T-cell (primary cell): Measurements from ENCODE around the gene TATDN3. TPM values are rescaled to one million over a fixed set of nuclear protein-coding genes. Genes with fewer than 3 reads are reported as not detected.
"Not testable (repeated sequence)": the region's sequence is repeated elsewhere in the genome, so short reads cannot be mapped to it uniquely, and the experiment has no call there.

Experiments
- ATAC-seq, 4 experiments: fragments of 200-7000 bp in 3 of 4; fragments of 150-1000 bp in 1 of 4; cut with Tn5 transposase; replicated peaks in 1 of 4; 1 replicate in 3 of 4; 2 replicates in 1 of 4; pipeline ENCODE4 v1.10.0; 2021; ENCODE audit warnings: moderate library complexity in 3 of 4, mild to moderate bottlenecking in 2 of 4, moderate number of reproducible peaks in 1 of 4
- CTCF ChIA-PET, 2 donors: fragments of 300-600 bp; sonication (Branson Sonifier 250); formaldehyde crosslinking; loops; one replicate each; lab custom pipeline; 2022; ENCODE audit warnings: antibody characterized with exemption in 2 of 2; lab: Charles Lee
- POLR2A ChIA-PET, 2 donors: fragments of 300-600 bp; sonication (Branson Sonifier 250); formaldehyde crosslinking; loops; one replicate each; lab custom pipeline; 2022; ENCODE audit warnings: antibody characterized with exemption in 2 of 2; lab: Charles Lee
- DNase-seq, 35 experiments: peaks; one replicate each; pipeline versions ENCODE4 v3.0.0 to v3.0.0-alpha.2; 2013 to 2023
- H3K27ac ChIP-seq: one replicate; pipeline ENCODE4 v1.5.1; 2013; ENCODE audit warnings: low read length
- H3K27me3 ChIP-seq, 2 experiments: replicated peaks in 1 of 2; 1 replicate in 1 of 2; 2 replicates in 1 of 2; pipeline versions ENCODE4 v1.6.1 to v1.7.0; 2013; ENCODE audit warnings: low read length in 1 of 2, mixed read lengths in 1 of 2; ENCODE audit not compliant: control insufficient read depth in 2 of 2, insufficient read depth in 2 of 2; ENCODE audit errors: extremely low read depth in 1 of 2
- H3K36me3 ChIP-seq, 2 donors: 1 replicate in 1 of 2; 2 replicates in 1 of 2; pipeline versions ENCODE4 v1.6.1 to v1.7.0; 2013; ENCODE audit warnings: low read length in 1 of 2; ENCODE audit not compliant: control insufficient read depth in 2 of 2, insufficient read depth in 1 of 2; ENCODE audit errors: extremely low read depth in 1 of 2
- H3K4me1 ChIP-seq, 2 experiments: 1 replicate in 1 of 2; 2 replicates in 1 of 2; pipeline versions ENCODE4 v1.6.1 to v1.7.0; 2013; ENCODE audit warnings: low read length in 2 of 2, mixed read lengths in 1 of 2; ENCODE audit not compliant: insufficient read depth in 2 of 2, control insufficient read depth in 1 of 2; ENCODE audit errors: extremely low read depth in 1 of 2
- H3K4me3 ChIP-seq, 2 donors: 1 replicate in 1 of 2; 2 replicates in 1 of 2; pipeline versions ENCODE4 v1.5.1 to v1.7.0; 2013; ENCODE audit warnings: mild to moderate bottlenecking in 2 of 2, low read length in 1 of 2, moderate library complexity in 1 of 2; ENCODE audit not compliant: control insufficient read depth in 1 of 2; ENCODE audit errors: extremely low read depth in 1 of 2
- H3K9me3 ChIP-seq: 2 replicates; pipeline ENCODE4 v1.7.0; 2013
- H3K27ac Mint-ChIP-seq, 2 donors: one replicate each; pipeline ENCODE4 v1.8.0; 2020 to 2021; ENCODE audit warnings: mild to moderate bottlenecking in 2 of 2, mixed read lengths in 2 of 2
- H3K27me3 Mint-ChIP-seq, 2 donors: one replicate each; pipeline ENCODE4 v1.8.0; 2021 to 2022; ENCODE audit warnings: mixed read lengths in 2 of 2
- H3K36me3 Mint-ChIP-seq: one replicate; pipeline ENCODE4 v1.8.0; 2021; ENCODE audit warnings: mixed read lengths
- H3K4me1 Mint-ChIP-seq, 3 donors: one replicate each; pipeline ENCODE4 v1.8.0; 2020 to 2022; ENCODE audit warnings: mixed read lengths in 3 of 3, mild to moderate bottlenecking in 1 of 3
- H3K4me3 Mint-ChIP-seq, 3 donors: one replicate each; pipeline ENCODE4 v1.8.0; 2020 to 2022; ENCODE audit warnings: mild to moderate bottlenecking in 3 of 3, mixed read lengths in 3 of 3, moderate library complexity in 3 of 3
- H3K9me3 Mint-ChIP-seq, 3 donors: one replicate each; pipeline ENCODE4 v1.8.0; 2020 to 2022; ENCODE audit warnings: mixed read lengths in 3 of 3
- WGBS: methylation state at CpG from one replicate; pipeline ENCODE4 v1.1.5; 2013; ENCODE audit warnings: missing lambda C conversion rate; ENCODE audit not compliant: insufficient coverage; 5-methylcytosine and 5-hydroxymethylcytosine counted together
- total RNA-seq, 35 experiments: library from RNA in 6 of 35; stranded (reverse) in 6 of 35; fragments of 120-200 nt in 1 of 35; gene quantifications; one replicate each; pipeline versions ENCODE4 v1.2.1 to v1.2.4 and lab custom pipeline; 2013 to 2026

Gene TATDN3
- total RNA-seq, 5 donors from 2014 or later (not counting 1 experiment from before 2014, with no cell fraction given): 9.5 to 14.7 (median 12.9) TPM

DNA sequence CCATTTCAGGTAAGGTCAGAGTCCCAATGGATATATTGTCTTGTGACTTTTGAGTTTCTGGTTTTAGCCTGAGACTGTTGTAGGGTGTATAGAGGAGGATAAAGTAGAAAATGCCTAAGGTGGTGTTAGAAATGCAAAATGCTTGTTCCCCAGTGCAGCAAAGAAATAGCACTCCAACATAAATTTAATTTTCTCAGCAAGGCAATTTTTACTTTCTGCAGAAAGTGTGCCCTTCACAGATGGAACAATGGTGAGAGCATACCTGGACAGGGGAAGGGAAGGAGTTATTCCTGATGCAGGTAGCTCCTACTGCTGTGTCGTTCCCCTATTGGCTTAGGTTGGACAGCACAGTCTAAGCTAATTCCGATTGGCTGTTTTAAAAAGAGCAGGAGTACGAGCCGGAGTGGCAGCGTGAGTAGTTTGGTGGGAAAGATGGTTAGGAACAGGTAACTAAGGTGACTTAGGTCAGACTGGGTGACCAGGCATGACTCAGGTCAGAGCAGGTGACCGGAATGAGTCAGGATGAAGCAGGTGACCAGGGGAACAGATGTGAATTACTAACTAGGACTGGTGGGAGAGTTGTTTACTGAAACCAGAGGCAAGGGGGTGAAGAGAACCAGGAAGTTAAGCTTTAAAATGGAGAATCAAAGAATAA, 34.2 kb downstream of the TATDN3 start:
- no peak for DNase-seq
- 93% methylated on average over 6 of the region's 6 CpGs for WGBS
- ChIA-PET CTCF (no interaction called here), POLR2A (no interaction called here)
- no peaks in the 10 kb centered on the region for H3K9me3 ChIP-seq
- Mint-ChIP-seq H3K27me3 (peaks cover 3 to 6% of the 10 kb centered on the region in 2 donors), H3K27ac (no peak overlapping the region), H3K9me3 (peaks cover 14 to 18% (median 18%) of the 10 kb centered on the region in 3 donors), H3K4me3 (no peak overlapping the region), H3K4me1 (no peaks in the 10 kb centered on the region), H3K36me3 (peaks cover 6% of the 10 kb centered on the region)
- no peak overlapping the region for H3K4me3 ChIP-seq
- no peaks in the 10 kb centered on the region for H3K4me1 ChIP-seq
- peaks cover 0 to 12% of the 10 kb centered on the region in 2 experiments for H3K27me3 ChIP-seq
- H3K27ac ChIP-seq: no peak overlapping the region
- H3K36me3 ChIP-seq: no peaks in the 10 kb centered on the region
- ATAC-seq: no peak

DNA sequence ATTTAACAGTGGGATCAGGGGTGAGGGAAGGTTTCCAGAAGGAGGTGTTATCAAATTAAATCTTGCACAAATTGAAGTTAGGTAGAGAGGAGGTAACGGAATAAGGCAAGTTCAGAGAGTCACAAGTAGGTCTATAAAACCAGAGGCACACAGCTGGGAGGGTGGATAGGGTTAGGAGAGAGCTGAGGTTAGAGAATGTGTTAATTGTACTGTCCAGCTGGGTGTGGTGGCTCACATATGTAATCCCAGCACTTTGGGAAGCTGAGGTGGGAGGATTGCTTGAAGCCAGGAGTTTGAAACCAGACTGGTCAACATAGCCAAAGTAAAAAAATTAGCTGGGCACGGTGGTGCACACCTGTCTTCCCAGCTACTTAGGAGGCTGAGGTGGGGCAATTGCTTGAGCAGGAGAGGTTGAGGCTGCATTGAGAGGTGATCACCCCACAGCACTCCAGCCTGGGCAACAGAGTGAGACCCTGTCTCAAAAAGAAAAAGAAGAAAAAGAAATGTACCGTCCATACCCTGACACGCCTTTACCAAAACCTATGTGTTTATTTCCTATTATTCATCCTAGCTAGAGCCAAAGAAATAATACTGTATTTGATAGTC, 35.6 kb downstream of the TATDN3 start:
- H3K27me3 ChIP-seq: peaks cover 0 to 12% of the 10 kb centered on the region in 2 experiments
- H3K4me1 ChIP-seq: no peaks in the 10 kb centered on the region
- 95% methylated on average over 2 of the region's 4 CpGs for WGBS
- no peak for ATAC-seq
- no peaks in the 10 kb centered on the region for H3K36me3 ChIP-seq
- ChIA-PET CTCF (no interaction called here), POLR2A (no interaction called here)
- H3K27me3 Mint-ChIP-seq: peaks cover 3 to 6% of the 10 kb centered on the region in 2 donors
- no peak for DNase-seq
- H3K4me1 Mint-ChIP-seq: peaks cover 0 to 3% (median 0%) of the 10 kb centered on the region in 3 donors
- H3K27ac Mint-ChIP-seq: no peak overlapping the region
- H3K27ac ChIP-seq: no peak overlapping the region
- H3K9me3 Mint-ChIP-seq: peaks cover 14 to 18% (median 18%) of the 10 kb centered on the region in 3 donors
- no peaks in the 10 kb centered on the region for H3K9me3 ChIP-seq
- no peak overlapping the region for H3K4me3 ChIP-seq
- no peak overlapping the region for H3K4me3 Mint-ChIP-seq
- H3K36me3 Mint-ChIP-seq: peaks cover 6% of the 10 kb centered on the region

DNA sequence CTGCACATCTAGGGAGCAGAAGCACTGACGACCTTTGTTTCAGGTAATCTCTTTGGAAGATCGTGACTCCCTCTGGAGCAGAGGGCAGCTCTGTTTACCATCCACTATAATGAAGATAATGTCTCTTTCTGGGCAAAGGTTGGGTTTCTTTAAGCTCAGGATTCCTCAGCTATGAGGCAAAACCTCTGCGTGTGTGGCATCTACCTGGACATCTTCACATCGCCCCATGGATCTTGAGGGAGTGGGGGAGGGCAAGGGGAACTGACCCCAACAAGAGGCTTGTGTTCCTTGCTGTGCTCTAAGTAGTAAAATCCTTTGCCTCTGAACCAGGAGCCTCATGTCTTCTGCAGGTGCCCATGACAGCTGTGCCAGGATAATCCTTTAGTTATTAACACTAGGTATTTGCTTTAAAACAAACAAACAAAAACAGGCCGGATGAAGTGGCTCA, 36.2 kb downstream of the TATDN3 start:
- Mint-ChIP-seq H3K9me3 (peaks cover 14 to 18% (median 18%) of the 10 kb centered on the region in 3 donors), H3K27me3 (peaks cover 3 to 6% of the 10 kb centered on the region in 2 donors), H3K4me3 (no peak overlapping the region), H3K36me3 (peaks cover 6% of the 10 kb centered on the region), H3K27ac (no peak overlapping the region), H3K4me1 (peaks cover 0 to 3% (median 0%) of the 10 kb centered on the region in 3 donors)
- DNase-seq (no peak), ATAC-seq (no peak)
- peaks cover 0 to 12% of the 10 kb centered on the region in 2 experiments for H3K27me3 ChIP-seq
- H3K4me1 ChIP-seq: no peaks in the 10 kb centered on the region
- CTCF ChIA-PET: no interaction called here
- 60% methylated on average over 1 of the region's 5 CpGs for WGBS
- POLR2A ChIA-PET: no interaction called here
- no peak overlapping the region for H3K4me3 ChIP-seq
- H3K36me3 ChIP-seq: no peaks in the 10 kb centered on the region
- H3K27ac ChIP-seq: no peak overlapping the region
- no peaks in the 10 kb centered on the region for H3K9me3 ChIP-seq

DNA sequence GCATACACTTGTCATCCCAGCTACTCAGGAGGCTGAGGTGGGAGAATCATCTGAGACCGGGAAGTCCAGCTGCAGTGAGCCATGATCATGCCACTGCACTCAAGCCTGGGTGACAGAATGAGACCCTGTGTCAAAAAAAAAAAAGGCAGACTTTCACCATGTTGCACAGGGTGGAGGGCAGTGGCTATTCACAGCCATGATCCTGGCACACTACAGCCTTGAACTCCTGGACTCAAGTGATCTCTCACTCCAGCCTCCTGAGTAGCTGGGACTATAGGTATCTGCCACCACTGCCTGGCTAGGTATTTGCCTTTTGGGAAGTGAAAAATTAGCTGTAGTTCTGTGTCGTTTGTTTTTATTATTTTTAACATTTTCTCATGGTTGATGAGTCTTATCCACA, 36.7 kb downstream of the TATDN3 start:
- ChIA-PET CTCF (no interaction called here), POLR2A (no interaction called here)
- Mint-ChIP-seq H3K27ac (no peak overlapping the region), H3K9me3 (peaks cover 14 to 18% (median 18%) of the 10 kb centered on the region in 3 donors), H3K27me3 (peaks cover 3 to 6% of the 10 kb centered on the region in 2 donors), H3K4me1 (peaks cover 0 to 3% (median 0%) of the 10 kb centered on the region in 3 donors), H3K36me3 (peaks cover 6% of the 10 kb centered on the region), H3K4me3 (no peak overlapping the region)
- Histone ChIP-seq H3K4me3 (no peak overlapping the region), H3K27me3 (peaks cover 0 to 12% of the 10 kb centered on the region in 2 experiments), H3K27ac (no peak overlapping the region), H3K9me3 (no peaks in the 10 kb centered on the region), H3K36me3 (no peaks in the 10 kb centered on the region), H3K4me1 (peaks cover 0 to under 1% of the 10 kb centered on the region in 2 experiments)
- ATAC-seq (no peak), DNase-seq (no peak)
- WGBS: 86% methylated on average over 1 of the region's 2 CpGs

DNA sequence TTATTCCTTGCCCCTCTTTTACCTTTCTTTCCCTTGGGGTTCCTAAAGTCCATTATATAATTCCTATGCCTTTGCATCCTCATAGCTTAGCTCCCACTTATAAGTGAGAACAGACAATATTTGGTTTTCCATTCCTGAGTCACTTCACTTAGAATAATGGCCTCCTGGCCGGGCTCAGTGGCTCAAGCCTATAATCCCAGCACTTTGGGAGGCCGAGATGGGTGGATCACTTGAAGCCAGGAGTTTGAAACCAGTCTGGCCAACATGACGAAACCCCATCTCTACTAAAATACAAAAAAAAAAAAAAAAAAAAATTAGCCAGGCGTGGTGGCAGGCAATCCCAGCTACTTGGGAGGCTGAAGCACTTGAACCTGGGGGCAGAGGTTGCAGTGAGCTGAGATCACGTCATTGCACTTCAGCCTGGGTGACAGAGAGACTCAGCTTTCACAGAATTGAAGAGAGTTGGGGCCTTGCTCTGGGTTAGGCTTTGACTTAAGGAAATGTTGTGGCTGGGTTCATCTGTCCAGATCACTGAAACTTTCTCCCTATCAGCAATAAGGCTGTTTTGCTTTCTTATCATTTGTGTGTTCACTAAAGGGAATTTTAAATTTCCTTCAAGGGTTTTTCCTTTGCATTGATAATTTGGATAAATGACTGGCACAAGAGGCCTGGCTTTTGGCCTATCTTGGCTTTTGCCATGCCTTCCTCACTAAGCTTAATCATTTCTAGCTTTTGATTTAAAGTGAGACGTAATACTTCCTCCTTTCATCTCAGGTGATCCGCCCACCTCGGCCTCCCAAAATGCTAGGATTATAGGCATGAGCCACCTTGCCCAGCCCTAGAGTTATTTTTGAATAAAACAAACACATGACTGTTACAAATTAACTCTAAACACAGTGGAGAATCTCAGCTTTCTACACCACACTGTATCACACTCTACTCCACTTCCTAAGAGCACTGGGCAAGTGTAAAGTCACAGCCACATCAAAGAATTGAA, 41.8 kb downstream of the TATDN3 start:
- H3K27me3 Mint-ChIP-seq, ATAC-seq, H3K9me3 Mint-ChIP-seq, H3K27ac Mint-ChIP-seq, H3K27ac ChIP-seq, H3K9me3 ChIP-seq, POLR2A ChIA-PET, H3K4me3 ChIP-seq, H3K36me3 ChIP-seq, H3K27me3 ChIP-seq, H3K4me1 ChIP-seq, H3K4me3 Mint-ChIP-seq, H3K36me3 Mint-ChIP-seq: not testable (repeated sequence)
- CTCF ChIA-PET: interaction anchor here in 1 of 2 donors (0.7 kb wide), 1 partner anchor 169 kb away, joined by 7 read pairs; no protein-coding TSS in a partner anchor
- WGBS: no CpG with 5 or more reads among the region's 8 CpGs
- peak in 1 of 35 experiments; percentile 8 for DNase-seq
- peaks cover 0 to 11% (median 4%) of the 10 kb centered on the region in 3 donors for H3K4me1 Mint-ChIP-seq

DNA sequence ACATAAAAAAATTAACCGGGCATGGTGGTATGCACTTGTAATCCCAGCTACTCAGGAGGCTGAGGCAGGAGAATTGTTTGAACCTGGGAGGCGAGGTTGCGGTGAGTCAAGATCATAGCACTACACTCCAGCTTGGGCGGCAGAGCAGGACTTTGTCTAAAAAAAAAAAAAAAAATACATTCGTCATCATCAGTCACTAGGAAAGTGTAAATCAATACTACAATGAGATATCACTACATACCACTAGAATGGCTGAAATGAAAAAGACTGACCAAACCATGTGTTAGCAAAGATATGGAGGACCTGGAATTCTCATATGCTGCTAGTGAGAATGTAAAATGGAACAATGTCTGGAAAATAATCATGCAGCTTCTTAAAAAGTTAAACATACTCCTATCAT, 46.5 kb downstream of the TATDN3 start:
- CTCF ChIA-PET: no interaction called here

More for the DNA sequence above, 46.5 kb downstream of the TATDN3 start:
- no peak for ATAC-seq
- Histone ChIP-seq H3K4me3 (no peak overlapping the region), H3K4me1 (peaks cover 0 to 5% of the 10 kb centered on the region in 2 experiments), H3K27ac (no peak overlapping the region), H3K9me3 (no peaks in the 10 kb centered on the region), H3K27me3 (no peaks in the 10 kb centered on the region), H3K36me3 (no peaks in the 10 kb centered on the region)
- WGBS: 100% methylated on average over 2 of the region's 5 CpGs
- no peak for DNase-seq
- no peaks in the 10 kb centered on the region for H3K36me3 Mint-ChIP-seq
- H3K4me1 Mint-ChIP-seq: peaks cover 0 to 9% (median 4%) of the 10 kb centered on the region in 3 donors
- no peak overlapping the region for H3K27ac Mint-ChIP-seq
- POLR2A ChIA-PET: no interaction called here
- no peaks in the 10 kb centered on the region for H3K27me3 Mint-ChIP-seq
- H3K4me3 Mint-ChIP-seq: no peak overlapping the region
- no peaks in the 10 kb centered on the region for H3K9me3 Mint-ChIP-seq
